OCI-LY1 (cell line): ENCODE data around the gene FANCG.

Experiments
- H2AFZ ChIP-seq: fragments of 200-600 bp; sonication (generic), shearing (Covaris generic); 2 replicates; pipeline ENCODE4 v1.6.0; 2014; ENCODE audit warnings: antibody characterized with exemption, mild to moderate bottlenecking, low read length
- H3F3A ChIP-seq: fragments of 200-600 bp; sonication (generic), shearing (Covaris generic); 2 replicates; pipeline ENCODE4 v1.6.0; 2014; ENCODE audit warnings: mild to moderate bottlenecking, antibody characterized with exemption, low read length, moderate library complexity; ENCODE audit not compliant: insufficient read depth
- H3K27ac ChIP-seq: fragments of 200-600 bp; sonication (generic); 2 replicates; pipeline ENCODE4 v1.5.1; 2014; ENCODE audit warnings: low read length, mixed run types, mild to moderate bottlenecking, low read depth; ENCODE audit not compliant: poor library complexity, severe bottlenecking
- H3K27me3 ChIP-seq: fragments of 200-600 bp; sonication (generic); 2 replicates; pipeline ENCODE4 v1.6.0; 2014; ENCODE audit warnings: antibody characterized with exemption, mild to moderate bottlenecking, low read length, moderate library complexity; ENCODE audit not compliant: insufficient read depth
- H3K36me3 ChIP-seq: fragments of 200-600 bp; sonication (generic); 2 replicates; pipeline ENCODE4 v1.6.1; 2014; ENCODE audit warnings: mild to moderate bottlenecking, antibody characterized with exemption, low read length, moderate library complexity, mixed read lengths; ENCODE audit not compliant: insufficient read depth
- H3K4me1 ChIP-seq: fragments of 200-600 bp; sonication (generic); 2 replicates; pipeline ENCODE4 v1.5.1; 2014; ENCODE audit warnings: mild to moderate bottlenecking, low read length, moderate library complexity; ENCODE audit not compliant: insufficient read depth, severe bottlenecking
- H3K4me2 ChIP-seq: fragments of 200-600 bp; sonication (generic), shearing (Covaris generic); 2 replicates; pipeline ENCODE4 v1.6.1; 2014; ENCODE audit warnings: low read length
- H3K4me3 ChIP-seq: fragments of 200-600 bp; sonication (generic); 2 replicates; pipeline ENCODE4 v1.5.1; 2014; ENCODE audit warnings: low read length, low read depth, mild to moderate bottlenecking, mixed read lengths; ENCODE audit not compliant: poor library complexity, severe bottlenecking
- H3K79me2 ChIP-seq: fragments of 200-600 bp; shearing (Covaris generic); 2 replicates; pipeline ENCODE4 v1.6.1; 2016; ENCODE audit warnings: mixed run types, low read length, mixed read lengths; ENCODE audit not compliant: insufficient read depth
- H3K9ac ChIP-seq: fragments of 200-600 bp; sonication (generic), shearing (Covaris generic); 2 replicates; pipeline ENCODE4 v1.6.1; 2014; ENCODE audit warnings: mild to moderate bottlenecking, low read length, mixed read lengths
- H3K9me2 ChIP-seq: fragments of 200-600 bp; sonication (generic), shearing (Covaris generic); 2 replicates; pipeline ENCODE4 v1.6.1; 2014; ENCODE audit warnings: low read depth, mild to moderate bottlenecking, low read length, mixed read lengths
- H3K9me3 ChIP-seq: fragments of 200-600 bp; shearing (Covaris generic); 2 replicates; pipeline ENCODE4 v1.6.1; 2014; ENCODE audit warnings: low read length, mixed read lengths
- H4K20me1 ChIP-seq: fragments of 200-600 bp; sonication (generic), shearing (Covaris generic); 2 replicates; pipeline ENCODE4 v1.6.0; 2016; ENCODE audit warnings: mild to moderate bottlenecking, low read length; ENCODE audit not compliant: insufficient read depth
- EZH2 ChIP-seq: fragments of 200-600 bp; sonication (generic), shearing (Covaris generic); IDR thresholded peaks from 2 replicates; pipeline ENCODE4 v1.8.0; 2017; ENCODE audit warnings: borderline replicate concordance, mixed run types, mild to moderate bottlenecking, antibody characterized with exemption, low read length, moderate library complexity, mixed read lengths
- TF ChIP-seq, protein P1 (sequence below): fragments of 200-600 bp; sonication (generic), shearing (Covaris generic); IDR thresholded peaks from 2 replicates; pipeline ENCODE4 v1.5.1; 2017; ENCODE audit warnings: mild to moderate bottlenecking, antibody characterized with exemption, low read length, moderate library complexity, mixed read lengths

Gene FANCG

DNA sequence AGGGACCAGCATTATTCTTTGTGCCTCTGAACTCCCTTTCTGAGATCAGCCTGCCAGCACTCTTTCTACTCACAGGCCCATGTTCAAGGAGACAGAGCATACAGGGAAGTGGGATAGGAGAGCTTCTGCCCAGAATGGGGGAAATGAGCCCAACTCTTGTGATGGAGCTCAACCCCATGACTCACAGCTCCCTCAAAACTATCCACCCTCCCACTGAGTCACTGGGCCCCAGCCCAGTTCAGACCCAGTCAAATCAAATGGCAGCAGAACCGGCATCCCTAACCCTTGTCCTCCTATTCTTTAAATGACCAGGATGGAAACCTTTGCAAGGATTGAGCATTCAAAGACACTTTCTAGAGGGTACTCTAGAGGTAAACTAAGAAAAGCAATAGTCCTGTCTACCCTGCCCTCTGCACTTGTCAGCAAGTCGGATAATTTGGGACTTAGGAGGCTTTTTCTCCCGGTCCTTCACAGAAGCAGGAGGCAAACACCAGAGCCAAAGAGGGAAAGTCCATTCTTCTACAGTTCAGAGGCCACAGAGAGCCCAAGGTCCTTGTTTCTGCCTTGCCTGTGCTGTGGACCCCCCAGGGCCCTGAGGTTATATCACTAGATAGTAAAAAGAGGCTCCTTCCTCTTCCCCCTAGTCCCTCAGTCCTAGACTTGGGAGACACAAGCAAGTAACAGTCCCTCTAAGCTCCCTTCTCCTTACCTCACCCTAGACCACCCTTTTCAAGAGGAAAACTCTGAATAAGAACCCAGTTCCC lies 32.7 kb upstream of the FANCG start:
- Histone ChIP-seq H3F3A (no peaks in the 10 kb centered on the region), H3K36me3 (no peaks in the 10 kb centered on the region; the same call in 1 of the 2 replicates), H3K9me2 (no peaks in the 10 kb centered on the region), H4K20me1 (no peaks in the 10 kb centered on the region), H3K9ac (no peak overlapping the region), H3K4me3 (no peak overlapping the region), H3K4me2 (no peak overlapping the region), H3K4me1 (peaks cover 36% of the 10 kb centered on the region), H3K27me3 (no peaks in the 10 kb centered on the region), H2AFZ (no peak overlapping the region), H3K27ac (no peak overlapping the region), H3K79me2 (no peaks in the 10 kb centered on the region), H3K9me3 (no peaks in the 10 kb centered on the region)
- TF ChIP-seq, protein P1, sequence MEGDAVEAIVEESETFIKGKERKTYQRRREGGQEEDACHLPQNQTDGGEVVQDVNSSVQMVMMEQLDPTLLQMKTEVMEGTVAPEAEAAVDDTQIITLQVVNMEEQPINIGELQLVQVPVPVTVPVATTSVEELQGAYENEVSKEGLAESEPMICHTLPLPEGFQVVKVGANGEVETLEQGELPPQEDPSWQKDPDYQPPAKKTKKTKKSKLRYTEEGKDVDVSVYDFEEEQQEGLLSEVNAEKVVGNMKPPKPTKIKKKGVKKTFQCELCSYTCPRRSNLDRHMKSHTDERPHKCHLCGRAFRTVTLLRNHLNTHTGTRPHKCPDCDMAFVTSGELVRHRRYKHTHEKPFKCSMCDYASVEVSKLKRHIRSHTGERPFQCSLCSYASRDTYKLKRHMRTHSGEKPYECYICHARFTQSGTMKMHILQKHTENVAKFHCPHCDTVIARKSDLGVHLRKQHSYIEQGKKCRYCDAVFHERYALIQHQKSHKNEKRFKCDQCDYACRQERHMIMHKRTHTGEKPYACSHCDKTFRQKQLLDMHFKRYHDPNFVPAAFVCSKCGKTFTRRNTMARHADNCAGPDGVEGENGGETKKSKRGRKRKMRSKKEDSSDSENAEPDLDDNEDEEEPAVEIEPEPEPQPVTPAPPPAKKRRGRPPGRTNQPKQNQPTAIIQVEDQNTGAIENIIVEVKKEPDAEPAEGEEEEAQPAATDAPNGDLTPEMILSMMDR = no peak
- no peak for TF ChIP-seq EZH2

DNA sequence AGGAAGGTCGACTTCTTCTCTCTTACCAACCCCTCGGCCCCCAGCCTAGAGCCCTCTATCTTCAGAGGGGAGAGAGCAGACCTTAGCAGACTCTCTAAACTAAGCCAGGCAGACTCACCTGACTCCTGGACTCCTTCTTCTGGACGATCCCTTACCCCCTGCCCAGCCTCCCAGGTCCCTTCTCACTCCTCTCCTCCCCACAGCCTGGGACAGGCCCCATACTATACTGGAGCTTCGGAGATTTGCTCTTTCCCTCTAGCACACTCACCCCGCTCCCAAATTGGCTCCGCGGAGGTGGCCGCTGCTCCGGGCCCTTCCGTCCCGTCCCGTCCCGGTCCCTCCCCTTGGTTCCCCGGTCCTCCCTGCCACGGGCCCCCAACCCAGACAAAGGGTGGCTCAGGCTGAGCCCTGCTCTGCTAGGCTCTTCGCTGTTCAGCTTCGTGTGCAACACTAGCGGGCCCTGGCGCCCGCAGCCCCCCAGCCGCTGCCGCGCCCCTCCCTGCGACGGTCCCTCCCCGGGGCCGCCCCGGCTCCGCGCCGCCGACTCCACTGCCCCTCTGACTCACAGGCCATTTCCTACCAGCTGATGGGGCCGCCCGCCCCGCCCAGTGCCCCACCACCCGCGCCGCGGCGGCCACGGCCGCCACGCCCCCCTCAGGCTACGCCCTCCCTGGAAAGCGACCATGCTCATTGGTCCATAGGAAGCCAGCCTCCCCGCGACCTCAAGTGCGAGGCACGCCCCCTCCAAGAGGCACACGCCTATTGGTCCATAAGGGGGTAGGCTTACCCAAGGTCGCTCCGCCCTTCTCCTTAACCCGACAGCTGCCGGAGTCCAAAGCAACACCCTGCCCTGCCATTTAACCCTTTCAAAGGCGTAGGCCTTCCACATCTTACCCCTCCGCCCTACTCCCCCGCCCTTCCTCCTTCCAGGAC lies 31.5 kb upstream of the FANCG start:
- Histone ChIP-seq H3K4me2 (peak overlapping the region; percentile 77), H3K4me1 (peaks cover 31% of the 10 kb centered on the region), H3K27ac (no peak overlapping the region), H3K9me2 (no peaks in the 10 kb centered on the region), H3K27me3 (no peaks in the 10 kb centered on the region), H3F3A (no peaks in the 10 kb centered on the region), H3K36me3 (no peaks in the 10 kb centered on the region; the same call in 1 of the 2 replicates), H3K79me2 (no peaks in the 10 kb centered on the region), H3K4me3 (peak overlapping the region; percentile 62), H4K20me1 (no peaks in the 10 kb centered on the region), H3K9ac (peak overlapping the region; percentile 56), H2AFZ (no peak overlapping the region), H3K9me3 (no peaks in the 10 kb centered on the region)
- TF ChIP-seq EZH2 = no peak
- TF ChIP-seq, protein P1 = no peak

DNA sequence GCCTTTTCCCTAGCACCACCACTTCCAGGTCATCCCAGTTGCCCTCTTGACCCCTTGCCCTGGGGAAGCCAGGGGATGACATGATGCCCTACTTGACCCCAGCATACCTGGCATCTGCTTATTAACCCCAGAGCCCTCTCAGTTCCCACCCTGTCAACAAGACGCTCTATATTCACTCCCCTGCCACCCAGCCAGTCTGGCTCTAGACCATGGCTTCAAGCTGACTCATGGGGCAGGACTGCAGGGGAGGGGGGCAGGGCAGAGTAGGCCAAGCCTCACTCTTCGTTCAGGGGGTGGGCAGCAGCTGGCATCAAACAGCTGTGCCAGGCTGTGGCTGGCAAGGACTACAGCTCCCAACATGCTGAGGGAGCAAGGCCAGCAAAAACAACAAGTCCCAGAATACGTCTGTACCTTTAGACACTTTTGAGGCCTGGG lies 30.6 kb upstream of the FANCG start:
- Histone ChIP-seq H3K4me3 (no peak overlapping the region), H3K79me2 (no peaks in the 10 kb centered on the region), H3K4me1 (peaks cover 29% of the 10 kb centered on the region), H3K36me3 (no peaks in the 10 kb centered on the region; the same call in 1 of the 2 replicates), H3K27me3 (no peaks in the 10 kb centered on the region), H4K20me1 (no peaks in the 10 kb centered on the region), H3K9me3 (no peaks in the 10 kb centered on the region), H3K27ac (no peak overlapping the region), H3F3A (no peaks in the 10 kb centered on the region), H3K9ac (no peak overlapping the region), H2AFZ (no peak overlapping the region), H3K9me2 (no peaks in the 10 kb centered on the region), H3K4me2 (no peak overlapping the region)
- TF ChIP-seq EZH2 = no peak
- TF ChIP-seq, protein P1 = no peak
